ENCODE results near the gene PCDH15. TPM values are rescaled to one million over a fixed set of nuclear protein-coding genes. Genes with fewer than 3 reads are reported as not detected.

PCDH15 gene
- polyA plus RNA-seq, 3 donors from 2014 or later: not detected

- peaks cover 8 to 67% (median 50%) of the 10 kb centered on the region in 6 donors for H3K9me3 Mint-ChIP-seq
- no peaks in the 10 kb centered on the region for H3K27me3 Mint-ChIP-seq (ENCODE audit: low read depth in 3 of 3)
- DNase-seq: no peak
- H3K4me3 Mint-ChIP-seq: no peak overlapping the region
- H3K36me3 Mint-ChIP-seq: no peaks in the 10 kb centered on the region
- H3K27ac Mint-ChIP-seq: no peak overlapping the region
- no peaks in the 10 kb centered on the region for H3K4me1 Mint-ChIP-seq
Measured at GRCh38 chr10:53909791-53910190, 891.2 kb downstream of the PCDH15 start.

GRCh38 chr10:53904506-53905241 lies 896.4 kb downstream of the PCDH15 start:
- H3K27me3 Mint-ChIP-seq (ENCODE audit: low read depth in 3 of 3): no peaks in the 10 kb centered on the region
- no peak overlapping the region for H3K27ac Mint-ChIP-seq
- DNase-seq: no peak
- H3K9me3 Mint-ChIP-seq: peaks cover 4 to 30% (median 21%) of the 10 kb centered on the region in 6 donors
- H3K4me1 Mint-ChIP-seq: no peaks in the 10 kb centered on the region
- H3K36me3 Mint-ChIP-seq: no peaks in the 10 kb centered on the region
- no peak overlapping the region for H3K4me3 Mint-ChIP-seq

GRCh38 chr10:53903756-53904155 lies 897.3 kb downstream of the PCDH15 start:
- H3K4me1 Mint-ChIP-seq: no peaks in the 10 kb centered on the region
- H3K4me3 Mint-ChIP-seq: no peak overlapping the region
- no peaks in the 10 kb centered on the region for H3K27me3 Mint-ChIP-seq (ENCODE audit: low read depth in 3 of 3)
- peaks cover 0 to 29% (median 16%) of the 10 kb centered on the region in 6 donors for H3K9me3 Mint-ChIP-seq
- no peak overlapping the region for H3K27ac Mint-ChIP-seq
- H3K36me3 Mint-ChIP-seq: no peaks in the 10 kb centered on the region
- DNase-seq: no peak

GRCh38 chr10:53899463-53900160 lies 901.4 kb downstream of the PCDH15 start:
- DNase-seq: no peak
- H3K9me3 Mint-ChIP-seq: peaks cover 0 to 18% (median 4%) of the 10 kb centered on the region in 6 donors
- no peaks in the 10 kb centered on the region for H3K4me1 Mint-ChIP-seq
- H3K27me3 Mint-ChIP-seq (ENCODE audit: low read depth in 3 of 3): peaks cover 0 to 2% (median 0%) of the 10 kb centered on the region in 3 donors
- no peak overlapping the region for H3K4me3 Mint-ChIP-seq
- H3K36me3 Mint-ChIP-seq: no peaks in the 10 kb centered on the region
- H3K27ac Mint-ChIP-seq: no peak overlapping the region

GRCh38 chr10:53898532-53898931 lies 902.5 kb downstream of the PCDH15 start:
- Mint-ChIP-seq H3K27ac (no peak overlapping the region), H3K4me3 (no peak overlapping the region), H3K9me3 (peaks cover 0 to 26% (median 4%) of the 10 kb centered on the region in 6 donors), H3K36me3 (no peaks in the 10 kb centered on the region), H3K4me1 (no peaks in the 10 kb centered on the region), H3K27me3 (ENCODE audit: low read depth in 3 of 3) (peaks cover 0 to 2% (median 0%) of the 10 kb centered on the region in 3 donors)
- DNase-seq: no peak

GRCh38 chr10:53894145-53894544 lies 906.9 kb downstream of the PCDH15 start:
- Mint-ChIP-seq H3K27me3 (ENCODE audit: low read depth in 3 of 3) (peaks cover 0 to 2% (median 0%) of the 10 kb centered on the region in 3 donors), H3K36me3 (no peaks in the 10 kb centered on the region), H3K4me3 (no peak overlapping the region), H3K4me1 (no peaks in the 10 kb centered on the region), H3K27ac (no peak overlapping the region), H3K9me3 (peaks cover 2 to 45% (median 15%) of the 10 kb centered on the region in 6 donors)
- no peak for DNase-seq

- Mint-ChIP-seq H3K36me3 (no peaks in the 10 kb centered on the region), H3K9me3 (peaks cover 2 to 40% (median 16%) of the 10 kb centered on the region in 6 donors), H3K27ac (no peak overlapping the region), H3K4me3 (no peak overlapping the region), H3K27me3 (ENCODE audit: low read depth in 3 of 3) (peaks cover 0 to 2% (median 0%) of the 10 kb centered on the region in 3 donors), H3K4me1 (no peaks in the 10 kb centered on the region)
- no peak for DNase-seq
Measured at GRCh38 chr10:53893061-53893460, 908.0 kb downstream of the PCDH15 start.

GRCh38 chr10:53886325-53887300 lies 914.4 kb downstream of the PCDH15 start:
- no peak for DNase-seq
- H3K9me3 Mint-ChIP-seq: peaks cover 2 to 41% (median 17%) of the 10 kb centered on the region in 6 donors
- H3K36me3 Mint-ChIP-seq: no peaks in the 10 kb centered on the region
- no peaks in the 10 kb centered on the region for H3K4me1 Mint-ChIP-seq
- H3K4me3 Mint-ChIP-seq: no peak overlapping the region
- peaks cover 1 to 4% (median 4%) of the 10 kb centered on the region in 3 donors for H3K27me3 Mint-ChIP-seq (ENCODE audit: low read depth in 3 of 3)
- no peak overlapping the region for H3K27ac Mint-ChIP-seq

- no peaks in the 10 kb centered on the region for H3K36me3 Mint-ChIP-seq
- peaks cover 0 to 3% (median 1%) of the 10 kb centered on the region in 3 donors for H3K27me3 Mint-ChIP-seq (ENCODE audit: low read depth in 3 of 3)
- DNase-seq: no peak
- peaks cover 5 to 41% (median 12%) of the 10 kb centered on the region in 6 donors for H3K9me3 Mint-ChIP-seq
- H3K4me3 Mint-ChIP-seq: no peak overlapping the region
- no peaks in the 10 kb centered on the region for H3K4me1 Mint-ChIP-seq
- H3K27ac Mint-ChIP-seq: no peak overlapping the region
Measured at GRCh38 chr10:53864846-53865245, 936.2 kb downstream of the PCDH15 start.

- Mint-ChIP-seq H3K4me3 (no peak overlapping the region), H3K9me3 (peaks cover 0 to 8% (median 5%) of the 10 kb centered on the region in 6 donors)
Measured at GRCh38 chr10:53852450-53853175, 948.4 kb downstream of the PCDH15 start.

GRCh38 chr10:53846809-53847208 lies 954.2 kb downstream of the PCDH15 start:
- no peak overlapping the region for H3K4me3 Mint-ChIP-seq
- peaks cover 0 to 4% (median 2%) of the 10 kb centered on the region in 3 donors for H3K27me3 Mint-ChIP-seq (ENCODE audit: low read depth in 3 of 3)
- H3K9me3 Mint-ChIP-seq: peaks cover 3 to 15% (median 6%) of the 10 kb centered on the region in 6 donors
- H3K4me1 Mint-ChIP-seq: no peaks in the 10 kb centered on the region
- DNase-seq: no peak
- no peak overlapping the region for H3K27ac Mint-ChIP-seq
- H3K36me3 Mint-ChIP-seq: no peaks in the 10 kb centered on the region

More at GRCh38 chr10:53852450-53853175, 948.4 kb downstream of the PCDH15 start:
- no peaks in the 10 kb centered on the region for H3K27me3 Mint-ChIP-seq (ENCODE audit: low read depth in 3 of 3)
- DNase-seq: no peak
- H3K4me1 Mint-ChIP-seq: no peaks in the 10 kb centered on the region
- H3K27ac Mint-ChIP-seq: no peak overlapping the region
- no peaks in the 10 kb centered on the region for H3K36me3 Mint-ChIP-seq

GRCh38 chr10:53843736-53844362 lies 957.2 kb downstream of the PCDH15 start:
- H3K27ac Mint-ChIP-seq: no peak overlapping the region
- peaks cover 0 to 4% (median 2%) of the 10 kb centered on the region in 3 donors for H3K27me3 Mint-ChIP-seq (ENCODE audit: low read depth in 3 of 3)
- H3K36me3 Mint-ChIP-seq: peaks cover 0 to 4% (median 0%) of the 10 kb centered on the region in 3 donors
- H3K9me3 Mint-ChIP-seq: peaks cover 3 to 16% (median 10%) of the 10 kb centered on the region in 6 donors
- no peaks in the 10 kb centered on the region for H3K4me1 Mint-ChIP-seq
- no peak overlapping the region for H3K4me3 Mint-ChIP-seq
- no peak for DNase-seq
